Activated B cell treated with CpG ODN at 0.5 μM for 24 hours (primary cell): Measurements from ENCODE around the gene UGT1A5. TPM values are rescaled to one million over a fixed set of nuclear protein-coding genes. Genes with fewer than 3 reads are reported as not detected.

Experiments used
- ATAC-seq: fragments of 200-7000 bp; cut with Tn5 transposase; one replicate; pipeline ENCODE4 v1.10.0; 2021; ENCODE audit warnings: low read depth, mild to moderate bottlenecking, moderate library complexity
- CTCF ChIA-PET: fragments of 350-600 bp; sonication (Branson Sonifier 250); formaldehyde crosslinking; loops from one replicate; lab custom pipeline; 2021; ENCODE audit warnings: antibody characterized with exemption; lab: Charles Lee
- POLR2A ChIA-PET: fragments of 350-600 bp; sonication (Branson Sonifier 250); formaldehyde crosslinking; loops from one replicate; lab custom pipeline; 2021; ENCODE audit warnings: antibody characterized with exemption; lab: Charles Lee
- DNase-seq: peaks from one replicate; pipeline ENCODE4 v3.0.0; 2022
- H3K27ac Mint-ChIP-seq: one replicate; pipeline ENCODE4 v1.8.0; 2020; ENCODE audit warnings: mixed read lengths
- H3K27me3 Mint-ChIP-seq: one replicate; pipeline ENCODE4 v1.8.0; 2021; ENCODE audit warnings: mixed read lengths
- H3K36me3 Mint-ChIP-seq: one replicate; pipeline ENCODE4 v1.8.0; 2021; ENCODE audit warnings: low read depth, mixed read lengths
- H3K4me1 Mint-ChIP-seq: one replicate; pipeline ENCODE4 v1.8.0; 2021; ENCODE audit warnings: mixed read lengths
- H3K4me3 Mint-ChIP-seq: one replicate; pipeline ENCODE4 v1.8.0; 2020; ENCODE audit warnings: mild to moderate bottlenecking, mixed read lengths
- H3K9me3 Mint-ChIP-seq: one replicate; pipeline ENCODE4 v1.8.0; 2020; ENCODE audit warnings: mixed read lengths
- intact Hi-C: fragments of 100-400 bp; cut with micrococcal nuclease; formaldehyde crosslinking; loops from one replicate; pipeline ENCODE4 v1.15.1; 2024
- total RNA-seq: library from RNA; stranded (reverse); gene quantifications from 2 replicates; pipeline ENCODE4 v1.2.3, GENCODE V29; 2022
- TF ChIP-seq, protein P1 (sequence below): fragments of 200-600 bp; IDR thresholded peaks from one replicate; pipeline ENCODE4 v1.8.0; 2022; ENCODE audit warnings: antibody characterized with exemption, mild to moderate bottlenecking

Gene UGT1A5
- total RNA-seq, 1 donor from 2014 or later, result not detected

DNA sequence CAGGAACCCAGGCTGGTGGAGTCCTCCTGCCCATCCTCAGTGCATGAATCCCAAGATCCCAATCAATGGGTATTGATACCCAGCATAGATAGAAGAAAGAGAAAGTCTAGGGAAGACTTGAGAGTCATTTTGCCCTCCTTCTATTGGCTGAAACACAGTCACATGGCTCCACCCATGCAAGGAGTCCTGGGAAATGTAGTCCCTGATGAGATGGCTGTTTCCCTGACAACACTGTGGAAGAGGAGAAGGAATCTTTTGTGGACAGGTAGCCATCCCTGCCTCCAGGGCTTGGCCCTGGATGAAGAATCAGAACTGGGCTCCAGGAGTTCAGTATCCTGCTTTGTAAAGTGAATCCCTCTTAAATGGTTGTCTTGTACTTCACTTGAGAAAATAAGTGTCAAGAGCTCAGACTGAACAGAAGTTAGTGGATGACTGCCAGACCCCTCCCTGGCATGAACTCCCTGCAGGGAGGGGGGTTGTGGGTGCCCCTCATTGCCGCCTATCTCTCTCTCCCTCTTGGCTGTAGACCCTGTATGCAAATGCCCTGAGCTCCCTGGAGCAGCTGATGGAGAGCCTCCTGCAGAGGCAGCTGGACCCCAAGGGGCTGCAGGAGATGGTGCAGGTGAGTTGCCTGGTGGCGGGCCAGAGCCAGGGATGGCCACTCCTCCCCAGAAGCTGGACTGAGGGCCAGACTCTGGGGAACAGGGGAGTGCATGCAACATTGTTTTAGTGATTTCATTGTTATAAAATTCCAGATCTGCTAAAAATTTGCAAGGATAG is 101.5 kb downstream of the UGT1A5 start:
- Mint-ChIP-seq H3K4me3 (no peak overlapping the region), H3K36me3 (no peaks in the 10 kb centered on the region), H3K4me1 (no peaks in the 10 kb centered on the region), H3K9me3 (no peaks in the 10 kb centered on the region), H3K27ac (no peak overlapping the region), H3K27me3 (peaks cover 20% of the 10 kb centered on the region)
- intact Hi-C loops, result no loop called here
- ATAC-seq (no peak), DNase-seq (no peak)
- ChIA-PET POLR2A (no interaction called here), CTCF (no interaction called here)
- TF ChIP-seq, protein P1, sequence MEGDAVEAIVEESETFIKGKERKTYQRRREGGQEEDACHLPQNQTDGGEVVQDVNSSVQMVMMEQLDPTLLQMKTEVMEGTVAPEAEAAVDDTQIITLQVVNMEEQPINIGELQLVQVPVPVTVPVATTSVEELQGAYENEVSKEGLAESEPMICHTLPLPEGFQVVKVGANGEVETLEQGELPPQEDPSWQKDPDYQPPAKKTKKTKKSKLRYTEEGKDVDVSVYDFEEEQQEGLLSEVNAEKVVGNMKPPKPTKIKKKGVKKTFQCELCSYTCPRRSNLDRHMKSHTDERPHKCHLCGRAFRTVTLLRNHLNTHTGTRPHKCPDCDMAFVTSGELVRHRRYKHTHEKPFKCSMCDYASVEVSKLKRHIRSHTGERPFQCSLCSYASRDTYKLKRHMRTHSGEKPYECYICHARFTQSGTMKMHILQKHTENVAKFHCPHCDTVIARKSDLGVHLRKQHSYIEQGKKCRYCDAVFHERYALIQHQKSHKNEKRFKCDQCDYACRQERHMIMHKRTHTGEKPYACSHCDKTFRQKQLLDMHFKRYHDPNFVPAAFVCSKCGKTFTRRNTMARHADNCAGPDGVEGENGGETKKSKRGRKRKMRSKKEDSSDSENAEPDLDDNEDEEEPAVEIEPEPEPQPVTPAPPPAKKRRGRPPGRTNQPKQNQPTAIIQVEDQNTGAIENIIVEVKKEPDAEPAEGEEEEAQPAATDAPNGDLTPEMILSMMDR, result no peak

DNA sequence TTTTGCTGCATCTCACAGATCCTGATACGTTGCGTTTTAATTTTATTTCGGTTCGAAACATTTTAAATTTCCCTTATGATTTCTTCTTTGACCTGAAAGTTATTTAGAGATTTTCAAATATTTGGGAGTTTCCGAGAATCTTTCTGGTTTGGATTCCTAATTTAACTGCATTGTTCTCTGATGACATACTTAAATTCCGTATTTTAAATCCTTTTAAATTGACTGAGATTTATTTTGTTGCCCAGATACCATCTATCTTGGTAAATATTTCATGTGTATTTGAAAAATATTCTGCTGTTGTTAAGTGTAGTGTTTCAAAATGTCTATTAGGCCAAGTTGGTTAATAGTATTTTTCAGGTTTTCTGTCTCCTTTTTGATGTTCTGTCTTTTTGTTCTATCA is 103.2 kb downstream of the UGT1A5 start:
- DNase-seq (no peak), ATAC-seq (no peak)
- ChIA-PET POLR2A (no interaction called here), CTCF (no interaction called here)
- Mint-ChIP-seq H3K4me3 (no peak overlapping the region), H3K27ac (no peak overlapping the region), H3K9me3 (no peaks in the 10 kb centered on the region), H3K36me3 (no peaks in the 10 kb centered on the region), H3K27me3 (peaks cover 20% of the 10 kb centered on the region), H3K4me1 (no peaks in the 10 kb centered on the region)
- TF ChIP-seq, protein P1, result no peak
- intact Hi-C loops, result no loop called here

DNA sequence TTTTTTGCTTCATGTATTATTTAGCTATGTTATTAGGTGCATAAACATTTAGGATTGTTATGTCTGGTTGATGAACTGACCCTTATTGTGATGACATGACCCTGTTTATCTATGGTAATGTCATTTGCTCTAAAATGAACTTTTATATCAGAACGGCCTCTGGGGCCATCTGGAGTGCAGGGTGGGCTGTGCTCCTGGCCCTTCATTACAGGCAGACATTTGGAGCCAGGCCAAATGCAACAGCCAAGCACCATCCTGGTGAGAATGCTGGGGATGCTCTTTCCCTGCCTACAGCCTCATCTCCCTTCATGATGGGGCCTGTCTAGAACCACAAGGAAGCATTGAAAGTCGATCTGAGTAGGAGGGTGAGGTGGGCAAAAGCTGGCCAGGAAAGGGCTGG is 103.6 kb downstream of the UGT1A5 start:
- TF ChIP-seq, protein P1, result no peak

DNA sequence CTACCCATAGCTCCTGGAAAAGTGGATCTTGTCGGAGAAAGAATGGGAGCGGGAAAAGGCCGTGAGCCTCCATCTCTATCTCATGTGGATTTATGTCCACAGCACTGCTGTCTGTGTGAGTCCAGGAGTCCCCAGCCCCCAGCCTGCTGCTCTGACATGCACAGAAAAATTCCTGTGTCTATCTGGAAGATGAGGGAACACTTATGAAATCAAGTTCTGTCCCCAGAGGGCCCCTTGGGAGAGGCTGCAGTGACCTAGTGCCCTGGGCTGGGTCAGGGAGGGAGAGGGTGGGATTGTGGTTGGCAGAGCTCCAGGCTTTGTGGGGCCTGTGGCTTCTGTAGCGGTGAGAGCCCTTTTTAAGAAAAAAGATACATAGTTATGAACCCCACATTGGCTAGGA is 104.1 kb downstream of the UGT1A5 start:
- DNase-seq, result no peak

More for the DNA sequence above, 103.6 kb downstream of the UGT1A5 start:
- H3K9me3 Mint-ChIP-seq, result no peaks in the 10 kb centered on the region
- no peaks in the 10 kb centered on the region for H3K36me3 Mint-ChIP-seq
- intact Hi-C loops, result no loop called here
- ChIA-PET POLR2A (no interaction called here), CTCF (no interaction called here)
- no peak overlapping the region for H3K27ac Mint-ChIP-seq
- DNase-seq, result no peak
- no peaks in the 10 kb centered on the region for H3K4me1 Mint-ChIP-seq
- no peak overlapping the region for H3K4me3 Mint-ChIP-seq
- peaks cover 20% of the 10 kb centered on the region for H3K27me3 Mint-ChIP-seq
- ATAC-seq, result no peak

DNA sequence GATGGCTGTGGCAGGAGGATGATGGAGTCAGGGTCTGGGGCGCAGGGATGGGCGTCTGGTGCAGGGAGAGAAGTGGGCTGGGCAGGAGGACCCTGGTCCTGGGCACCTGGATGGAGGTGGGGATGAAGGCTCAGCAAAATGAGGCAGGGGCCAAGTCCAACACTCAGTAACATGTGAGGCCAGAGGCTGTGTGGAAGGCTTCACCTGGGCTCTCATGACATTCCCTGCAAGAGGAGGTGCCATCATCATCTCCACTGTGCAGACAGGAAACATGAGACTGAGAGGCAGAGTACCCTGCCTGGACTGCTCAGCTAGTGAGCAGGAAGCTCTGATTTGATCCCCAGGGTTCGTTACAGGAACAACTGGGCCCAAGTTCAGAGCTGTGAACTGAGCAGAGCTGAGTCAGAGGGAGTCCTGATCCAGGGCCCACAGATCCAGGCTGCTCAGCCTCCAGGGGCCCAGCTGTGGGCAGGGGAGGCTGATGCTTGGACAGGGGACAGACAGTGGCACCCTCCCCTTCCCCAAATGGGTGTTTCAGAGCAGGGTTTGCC is 104.7 kb downstream of the UGT1A5 start:
- CTCF ChIA-PET, result no interaction called here
- TF ChIP-seq, protein P1, result no peak

More for the DNA sequence above, 104.1 kb downstream of the UGT1A5 start:
- no peak for ATAC-seq
- intact Hi-C loops, result no loop called here
- H3K4me1 Mint-ChIP-seq, result no peaks in the 10 kb centered on the region
- TF ChIP-seq, protein P1, result no peak
- no peaks in the 10 kb centered on the region for H3K9me3 Mint-ChIP-seq
- no peak overlapping the region for H3K4me3 Mint-ChIP-seq
- H3K27ac Mint-ChIP-seq, result no peak overlapping the region
- POLR2A ChIA-PET, result no interaction called here
- peaks cover 20% of the 10 kb centered on the region for H3K27me3 Mint-ChIP-seq
- no peaks in the 10 kb centered on the region for H3K36me3 Mint-ChIP-seq
- CTCF ChIA-PET, result no interaction called here

More for the DNA sequence above, 104.7 kb downstream of the UGT1A5 start:
- peaks cover 20% of the 10 kb centered on the region for H3K27me3 Mint-ChIP-seq
- no peak overlapping the region for H3K4me3 Mint-ChIP-seq
- POLR2A ChIA-PET, result no interaction called here
- no peak overlapping the region for H3K27ac Mint-ChIP-seq
- ATAC-seq (no peak), DNase-seq (no peak)
- intact Hi-C loops, result no loop called here
- no peaks in the 10 kb centered on the region for H3K36me3 Mint-ChIP-seq
- no peaks in the 10 kb centered on the region for H3K4me1 Mint-ChIP-seq
- H3K9me3 Mint-ChIP-seq, result no peaks in the 10 kb centered on the region
